ENCODE data around the gene PTN. TPM values are rescaled to one million over a fixed set of nuclear protein-coding genes. Genes with fewer than 3 reads are reported as not detected.

The PTN gene
- total RNA-seq (91.1 TPM), polyA plus RNA-seq (36.1 TPM)

- Histone ChIP-seq H3K4me3 (ENCODE audit: low read depth, low read length) (peak within 1 kb of the TSS; percentile 14), H3K4me1 (ENCODE audit: insufficient read depth) (no peaks in the 10 kb centered on the region), H3K27ac (ENCODE audit: low read depth) (no peak within 1 kb of the TSS), H3K36me3 (ENCODE audit: insufficient read depth) (no peaks in the 10 kb centered on the region)
- peak; percentile 52 for DNase-seq (ENCODE audit: extremely low spot score)
- 2% methylated on average over 23 of the region's 23 CpGs for WGBS
Observed at GRCh38 chr7:137343281-137343841, at the start of gene PTN. Gene PTN, minus strand, starts transcription at chr7:137343733. Its CDS starts 88,760 bp downstream, at chr7:137254973.

GRCh38 chr7:137390076-137390475, 46.5 kb upstream of the PTN start:
- 69% methylated on average over 1 of the region's 1 CpG for WGBS
- no peak overlapping the region for H3K4me3 ChIP-seq (ENCODE audit: low read depth, low read length)
- no peaks in the 10 kb centered on the region for H3K4me1 ChIP-seq (ENCODE audit: insufficient read depth)
- no peak overlapping the region for H3K27ac ChIP-seq (ENCODE audit: low read depth)
- no peak for DNase-seq (ENCODE audit: extremely low spot score)
- no peaks in the 10 kb centered on the region for H3K36me3 ChIP-seq (ENCODE audit: insufficient read depth)

GRCh38 chr7:137388916-137389315, 45.4 kb upstream of the PTN start:
- no peaks in the 10 kb centered on the region for H3K4me1 ChIP-seq (ENCODE audit: insufficient read depth)
- H3K27ac ChIP-seq (ENCODE audit: low read depth) = no peak overlapping the region
- WGBS = 52% methylated on average over 1 of the region's 1 CpG
- DNase-seq (ENCODE audit: extremely low spot score) = no peak
- no peaks in the 10 kb centered on the region for H3K36me3 ChIP-seq (ENCODE audit: insufficient read depth)
- H3K4me3 ChIP-seq (ENCODE audit: low read depth, low read length) = no peak overlapping the region

- WGBS = 51% methylated on average over 1 of the region's 1 CpG
Observed at GRCh38 chr7:137386966-137387365, 43.4 kb upstream of the PTN start.

GRCh38 chr7:137381045-137381444, 37.5 kb upstream of the PTN start:
- Histone ChIP-seq H3K4me3 (ENCODE audit: low read depth, low read length) (no peak overlapping the region), H3K36me3 (ENCODE audit: insufficient read depth) (no peaks in the 10 kb centered on the region), H3K4me1 (ENCODE audit: insufficient read depth) (no peaks in the 10 kb centered on the region), H3K27ac (ENCODE audit: low read depth) (no peak overlapping the region)
- DNase-seq (ENCODE audit: extremely low spot score) = no peak
- WGBS = 41% methylated on average over 1 of the region's 1 CpG

More at GRCh38 chr7:137386966-137387365, 43.4 kb upstream of the PTN start:
- DNase-seq (ENCODE audit: extremely low spot score) = no peak
- Histone ChIP-seq H3K4me3 (ENCODE audit: low read depth, low read length) (no peak overlapping the region), H3K4me1 (ENCODE audit: insufficient read depth) (no peaks in the 10 kb centered on the region), H3K36me3 (ENCODE audit: insufficient read depth) (no peaks in the 10 kb centered on the region), H3K27ac (ENCODE audit: low read depth) (no peak overlapping the region)

GRCh38 chr7:137373507-137373906, 30.0 kb upstream of the PTN start:
- no peaks in the 10 kb centered on the region for H3K36me3 ChIP-seq (ENCODE audit: insufficient read depth)
- DNase-seq (ENCODE audit: extremely low spot score) = no peak
- no peaks in the 10 kb centered on the region for H3K4me1 ChIP-seq (ENCODE audit: insufficient read depth)
- H3K27ac ChIP-seq (ENCODE audit: low read depth) = no peak overlapping the region
- no peak overlapping the region for H3K4me3 ChIP-seq (ENCODE audit: low read depth, low read length)
- WGBS = 76% methylated on average over 2 of the region's 2 CpGs

GRCh38 chr7:137371616-137372015, 28.1 kb upstream of the PTN start:
- DNase-seq (ENCODE audit: extremely low spot score) = no peak
- Histone ChIP-seq H3K36me3 (ENCODE audit: insufficient read depth) (no peaks in the 10 kb centered on the region), H3K4me1 (ENCODE audit: insufficient read depth) (no peaks in the 10 kb centered on the region), H3K4me3 (ENCODE audit: low read depth, low read length) (no peak overlapping the region), H3K27ac (ENCODE audit: low read depth) (no peak overlapping the region)
- 86% methylated on average over 2 of the region's 2 CpGs for WGBS

- WGBS = 90% methylated on average over 5 of the region's 5 CpGs
- Histone ChIP-seq H3K27ac (ENCODE audit: low read depth) (no peak overlapping the region), H3K4me3 (ENCODE audit: low read depth, low read length) (no peak overlapping the region), H3K4me1 (ENCODE audit: insufficient read depth) (no peaks in the 10 kb centered on the region), H3K36me3 (ENCODE audit: insufficient read depth) (no peaks in the 10 kb centered on the region)
- DNase-seq (ENCODE audit: extremely low spot score) = no peak
Observed at GRCh38 chr7:137366995-137367394, 23.5 kb upstream of the PTN start.

GRCh38 chr7:137363683-137364082, 20.1 kb upstream of the PTN start:
- no peaks in the 10 kb centered on the region for H3K36me3 ChIP-seq (ENCODE audit: insufficient read depth)
- 96% methylated on average over 6 of the region's 6 CpGs for WGBS
- no peak overlapping the region for H3K4me3 ChIP-seq (ENCODE audit: low read depth, low read length)
- no peak overlapping the region for H3K27ac ChIP-seq (ENCODE audit: low read depth)
- H3K4me1 ChIP-seq (ENCODE audit: insufficient read depth) = no peaks in the 10 kb centered on the region
- no peak for DNase-seq (ENCODE audit: extremely low spot score)

GRCh38 chr7:137360087-137360679, 16.6 kb upstream of the PTN start:
- no peak overlapping the region for H3K4me3 ChIP-seq (ENCODE audit: low read depth, low read length)
- H3K36me3 ChIP-seq (ENCODE audit: insufficient read depth) = no peaks in the 10 kb centered on the region
- H3K27ac ChIP-seq (ENCODE audit: low read depth) = no peak overlapping the region
- 90% methylated on average over 1 of the region's 1 CpG for WGBS
- H3K4me1 ChIP-seq (ENCODE audit: insufficient read depth) = no peaks in the 10 kb centered on the region
- no peak for DNase-seq (ENCODE audit: extremely low spot score)

GRCh38 chr7:137354961-137355360, 11.4 kb upstream of the PTN start:
- H3K4me1 ChIP-seq (ENCODE audit: insufficient read depth) = no peaks in the 10 kb centered on the region
- no peaks in the 10 kb centered on the region for H3K36me3 ChIP-seq (ENCODE audit: insufficient read depth)
- H3K4me3 ChIP-seq (ENCODE audit: low read depth, low read length) = no peak overlapping the region
- H3K27ac ChIP-seq (ENCODE audit: low read depth) = no peak overlapping the region
- DNase-seq (ENCODE audit: extremely low spot score) = no peak

GRCh38 chr7:137354396-137354795, 10.9 kb upstream of the PTN start:
- no peak for DNase-seq (ENCODE audit: extremely low spot score)
- Histone ChIP-seq H3K4me1 (ENCODE audit: insufficient read depth) (no peaks in the 10 kb centered on the region), H3K36me3 (ENCODE audit: insufficient read depth) (no peaks in the 10 kb centered on the region), H3K4me3 (ENCODE audit: low read depth, low read length) (no peak overlapping the region), H3K27ac (ENCODE audit: low read depth) (no peak overlapping the region)
- WGBS = 30% methylated on average over 5 of the region's 5 CpGs

GRCh38 chr7:137351941-137352340, 8.4 kb upstream of the PTN start:
- WGBS = 75% methylated on average over 2 of the region's 2 CpGs
- Histone ChIP-seq H3K27ac (ENCODE audit: low read depth) (no peak overlapping the region), H3K4me3 (ENCODE audit: low read depth, low read length) (no peak overlapping the region), H3K36me3 (ENCODE audit: insufficient read depth) (no peaks in the 10 kb centered on the region), H3K4me1 (ENCODE audit: insufficient read depth) (no peaks in the 10 kb centered on the region)
- DNase-seq (ENCODE audit: extremely low spot score) = no peak

- Histone ChIP-seq H3K4me1 (ENCODE audit: insufficient read depth) (no peaks in the 10 kb centered on the region), H3K4me3 (ENCODE audit: low read depth, low read length) (no peak overlapping the region), H3K36me3 (ENCODE audit: insufficient read depth) (no peaks in the 10 kb centered on the region), H3K27ac (ENCODE audit: low read depth) (no peak overlapping the region)
- 80% methylated on average over 6 of the region's 6 CpGs for WGBS
- no peak for DNase-seq (ENCODE audit: extremely low spot score)
Observed at GRCh38 chr7:137345799-137346449, 2.4 kb upstream of the PTN start.

Data from urinary bladder (tissue), 4 donors.